ENCODE measurements around the gene ABCC6. TPM values are rescaled to one million over a fixed set of nuclear protein-coding genes. Genes with fewer than 3 reads are reported as not detected.
A peak's percentile ranks its signal among the peaks of the same experiment; 100 is the strongest.
"Not testable (repeated sequence)": the region's sequence is repeated elsewhere in the genome, so short reads cannot be mapped to it uniquely, and the experiment has no call there.

ABCC6 gene
- total RNA-seq, 6 experiments from 2014 or later: 0.18 TPM; not detected in 5

- H3K4me1 Mint-ChIP-seq (ENCODE audit: low read depth); H3K36me3 Mint-ChIP-seq (ENCODE audit: low read depth); DNase-seq; H3K27ac Mint-ChIP-seq; H3K9me3 Mint-ChIP-seq; H3K4me3 Mint-ChIP-seq: not testable (repeated sequence)
- peaks cover 11% of the 10 kb centered on the region; the same call in 1 of the 2 replicates for H3K27me3 Mint-ChIP-seq (ENCODE audit: insufficient read depth)
Measured at GRCh38 chr16:16218787-16219186, 4.5 kb downstream of the ABCC6 start.

- H3K9me3 Mint-ChIP-seq; H3K27ac Mint-ChIP-seq; DNase-seq; H3K4me1 Mint-ChIP-seq (ENCODE audit: low read depth); H3K4me3 Mint-ChIP-seq; H3K36me3 Mint-ChIP-seq (ENCODE audit: low read depth): not testable (repeated sequence)
- H3K27me3 Mint-ChIP-seq (ENCODE audit: insufficient read depth): peaks cover 11% of the 10 kb centered on the region; the same call in 1 of the 2 replicates
Measured at GRCh38 chr16:16218349-16218748, 4.9 kb downstream of the ABCC6 start.

GRCh38 chr16:16213863-16214293 lies 9.4 kb downstream of the ABCC6 start:
- H3K4me1 Mint-ChIP-seq (ENCODE audit: low read depth); H3K27ac Mint-ChIP-seq; H3K36me3 Mint-ChIP-seq (ENCODE audit: low read depth); H3K9me3 Mint-ChIP-seq; H3K4me3 Mint-ChIP-seq: not testable (repeated sequence)
- peak; percentile 39 for DNase-seq
- peaks cover 19% of the 10 kb centered on the region for H3K27me3 Mint-ChIP-seq (ENCODE audit: insufficient read depth)

- not testable (repeated sequence) for DNase-seq; H3K36me3 Mint-ChIP-seq (ENCODE audit: low read depth); H3K27ac Mint-ChIP-seq; H3K4me3 Mint-ChIP-seq; H3K9me3 Mint-ChIP-seq; H3K4me1 Mint-ChIP-seq (ENCODE audit: low read depth)
- H3K27me3 Mint-ChIP-seq (ENCODE audit: insufficient read depth): peaks cover 19% of the 10 kb centered on the region
Measured at GRCh38 chr16:16211404-16211803, 11.9 kb downstream of the ABCC6 start.

- not testable (repeated sequence) for DNase-seq; H3K27ac Mint-ChIP-seq; H3K9me3 Mint-ChIP-seq; H3K36me3 Mint-ChIP-seq (ENCODE audit: low read depth); H3K4me1 Mint-ChIP-seq (ENCODE audit: low read depth); H3K4me3 Mint-ChIP-seq
- peaks cover 12% of the 10 kb centered on the region for H3K27me3 Mint-ChIP-seq (ENCODE audit: insufficient read depth)
Measured at GRCh38 chr16:16208461-16208860, 14.8 kb downstream of the ABCC6 start.

- H3K4me3 Mint-ChIP-seq, H3K9me3 Mint-ChIP-seq: not testable (repeated sequence)
Measured at GRCh38 chr16:16207787-16208334, 15.4 kb downstream of the ABCC6 start.

GRCh38 chr16:16207097-16207786 lies 16.1 kb downstream of the ABCC6 start:
- peaks cover 12% of the 10 kb centered on the region for H3K27me3 Mint-ChIP-seq (ENCODE audit: insufficient read depth)
- H3K4me1 Mint-ChIP-seq (ENCODE audit: low read depth); H3K27ac Mint-ChIP-seq; DNase-seq; H3K9me3 Mint-ChIP-seq; H3K36me3 Mint-ChIP-seq (ENCODE audit: low read depth); H3K4me3 Mint-ChIP-seq: not testable (repeated sequence)

More at GRCh38 chr16:16207787-16208334, 15.4 kb downstream of the ABCC6 start:
- peaks cover 12% of the 10 kb centered on the region for H3K27me3 Mint-ChIP-seq (ENCODE audit: insufficient read depth)
- H3K4me1 Mint-ChIP-seq (ENCODE audit: low read depth); H3K27ac Mint-ChIP-seq; DNase-seq; H3K36me3 Mint-ChIP-seq (ENCODE audit: low read depth): not testable (repeated sequence)

- H3K27ac Mint-ChIP-seq; H3K4me3 Mint-ChIP-seq; H3K4me1 Mint-ChIP-seq (ENCODE audit: low read depth); H3K27me3 Mint-ChIP-seq (ENCODE audit: insufficient read depth); H3K36me3 Mint-ChIP-seq (ENCODE audit: low read depth); DNase-seq; H3K9me3 Mint-ChIP-seq: not testable (repeated sequence)
Measured at GRCh38 chr16:16205864-16206263, 17.4 kb downstream of the ABCC6 start.

- H3K4me3 Mint-ChIP-seq; DNase-seq; H3K4me1 Mint-ChIP-seq (ENCODE audit: low read depth); H3K9me3 Mint-ChIP-seq; H3K36me3 Mint-ChIP-seq (ENCODE audit: low read depth); H3K27ac Mint-ChIP-seq; H3K27me3 Mint-ChIP-seq (ENCODE audit: insufficient read depth): not testable (repeated sequence)
Measured at GRCh38 chr16:16204552-16204951, 18.7 kb downstream of the ABCC6 start.

GRCh38 chr16:16203494-16203893 lies 19.8 kb downstream of the ABCC6 start:
- not testable (repeated sequence) for H3K4me3 Mint-ChIP-seq; H3K27ac Mint-ChIP-seq; H3K9me3 Mint-ChIP-seq; H3K4me1 Mint-ChIP-seq (ENCODE audit: low read depth); H3K27me3 Mint-ChIP-seq (ENCODE audit: insufficient read depth); DNase-seq; H3K36me3 Mint-ChIP-seq (ENCODE audit: low read depth)
